HG03196 (cell line): ENCODE measurements around the gene COX14.

Experiments used
- ATAC-seq: cut with Tn5 transposase; IDR thresholded peaks from one replicate; pipeline ENCODE4 v1.9.1; 2021; ENCODE audit not compliant: unreplicated experiment

Gene COX14

DNA sequence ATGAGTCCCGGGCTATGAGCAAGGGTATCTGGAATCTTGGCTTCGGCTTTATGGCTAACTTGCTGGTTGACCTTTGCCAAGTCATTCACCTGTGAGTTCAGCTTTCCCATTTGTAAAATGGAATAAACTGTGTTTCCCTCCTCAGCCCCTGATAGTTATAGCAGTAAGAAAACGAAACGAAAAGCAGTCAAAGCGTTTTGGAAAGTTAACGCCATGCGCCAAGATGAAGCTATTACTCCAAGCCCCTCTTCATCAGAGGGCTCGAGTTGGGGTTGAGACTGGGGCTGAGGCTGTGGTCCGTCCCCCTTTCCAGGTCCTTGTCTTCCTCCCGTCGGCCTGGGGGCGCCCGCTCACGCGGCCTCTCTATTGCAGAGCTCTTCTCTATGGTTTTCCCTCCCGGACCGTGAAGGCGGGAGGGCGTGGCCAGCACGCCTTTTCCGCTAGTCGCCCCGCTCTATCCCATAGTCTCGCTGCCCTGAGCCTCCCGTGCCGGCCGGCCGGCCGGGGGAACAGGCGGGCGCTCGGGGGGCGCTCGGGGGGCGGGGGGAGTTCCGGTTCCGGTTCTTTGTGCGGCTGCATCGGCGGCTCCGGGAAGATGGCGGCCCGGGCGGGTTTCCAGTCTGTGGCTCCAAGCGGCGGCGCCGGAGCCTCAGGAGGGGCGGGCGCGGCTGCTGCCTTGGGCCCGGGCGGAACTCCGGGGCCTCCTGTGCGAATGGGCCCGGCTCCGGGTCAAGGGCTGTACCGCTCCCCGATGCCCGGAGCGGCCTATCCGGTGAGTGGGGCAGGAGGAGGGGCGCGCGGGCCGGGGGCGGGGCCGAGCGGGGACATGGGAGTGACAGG lies 27.0 kb upstream of the COX14 start, which contains the start of gene SMARCD1:
SMARCD1 (plus strand) TSS at position 568 of the 840 bp plus-strand sequence; CDS start at position 596, 28 bp downstream.
- ATAC-seq: peak; percentile 77

DNA sequence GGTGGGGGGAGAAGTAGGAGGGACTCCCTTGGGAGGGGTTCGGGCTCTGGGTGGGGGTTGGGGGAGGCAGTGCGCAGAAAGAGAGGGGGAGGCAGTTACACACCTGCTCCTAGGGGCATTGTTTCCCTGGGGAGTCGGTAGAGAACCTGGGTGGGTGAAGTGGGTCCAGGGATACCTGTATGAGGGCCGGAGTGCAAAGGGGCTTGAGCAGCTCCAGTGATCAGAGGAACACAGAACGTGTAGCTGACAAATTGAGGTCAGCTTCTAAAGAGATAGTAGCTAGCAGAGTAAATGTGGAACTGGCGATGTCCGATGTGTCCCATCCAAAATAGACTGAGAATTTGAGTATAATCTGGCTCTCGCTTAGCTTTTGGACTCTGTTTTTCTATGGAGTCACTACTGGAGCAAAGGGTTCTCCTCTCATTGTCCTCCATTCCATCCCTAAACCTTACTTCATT lies 26.4 kb upstream of the COX14 start:
- peak; percentile 12 for ATAC-seq

DNA sequence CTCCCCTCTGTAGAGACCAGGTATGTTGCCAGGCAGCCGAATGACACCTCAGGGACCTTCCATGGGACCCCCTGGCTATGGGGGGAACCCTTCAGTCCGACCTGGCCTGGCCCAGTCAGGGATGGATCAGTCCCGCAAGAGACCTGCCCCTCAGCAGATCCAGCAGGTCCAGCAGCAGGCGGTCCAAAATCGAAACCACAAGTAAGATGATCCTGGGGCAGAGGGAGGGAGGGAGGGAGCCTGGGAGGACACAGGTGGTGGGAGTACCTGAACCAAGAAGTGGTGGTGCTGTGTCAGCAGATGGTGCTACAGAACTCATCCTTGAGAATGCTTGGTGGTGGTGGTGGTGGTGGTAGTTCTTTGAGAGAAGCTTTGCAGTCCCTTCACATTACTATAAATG lies 25.9 kb upstream of the COX14 start:
- ATAC-seq: no peak

DNA sequence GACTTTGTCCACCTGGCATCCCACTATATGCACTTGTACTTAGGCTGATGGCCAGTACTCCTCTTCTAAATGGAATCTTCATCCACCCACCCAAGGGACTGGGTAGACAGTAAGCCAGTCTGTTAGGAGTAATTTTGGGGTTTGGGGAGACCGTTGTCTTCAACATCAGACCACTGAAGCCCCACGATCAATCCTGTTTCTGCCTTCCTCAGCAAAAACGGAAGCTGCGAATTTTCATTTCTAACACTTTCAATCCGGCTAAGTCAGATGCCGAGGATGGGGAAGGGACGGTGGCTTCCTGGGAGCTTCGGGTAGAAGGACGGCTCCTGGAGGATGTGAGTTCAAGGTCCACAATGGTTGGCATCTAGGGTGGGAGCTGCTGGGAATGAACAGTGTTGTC lies 24.9 kb upstream of the COX14 start:
- no peak for ATAC-seq

DNA sequence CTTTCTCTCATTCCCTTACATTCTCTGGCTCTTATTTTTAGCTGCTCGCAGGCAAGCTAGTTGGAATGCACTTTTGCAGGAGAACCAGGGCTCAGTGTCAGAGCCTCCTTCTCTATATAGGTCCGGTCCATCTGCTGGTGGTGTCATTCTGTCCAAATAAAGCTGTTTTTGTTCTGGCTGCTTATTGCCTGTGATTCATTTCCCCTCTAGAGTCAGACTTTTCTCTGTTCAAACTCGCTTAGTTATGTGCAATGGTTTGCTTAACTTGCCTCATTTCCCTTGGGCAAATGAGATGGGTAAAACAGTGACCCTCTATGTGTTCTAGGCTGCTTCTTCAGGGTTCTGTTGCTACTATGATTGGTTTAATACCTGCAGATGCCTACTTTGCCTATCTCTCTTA lies 24.0 kb upstream of the COX14 start:
- no peak for ATAC-seq

DNA sequence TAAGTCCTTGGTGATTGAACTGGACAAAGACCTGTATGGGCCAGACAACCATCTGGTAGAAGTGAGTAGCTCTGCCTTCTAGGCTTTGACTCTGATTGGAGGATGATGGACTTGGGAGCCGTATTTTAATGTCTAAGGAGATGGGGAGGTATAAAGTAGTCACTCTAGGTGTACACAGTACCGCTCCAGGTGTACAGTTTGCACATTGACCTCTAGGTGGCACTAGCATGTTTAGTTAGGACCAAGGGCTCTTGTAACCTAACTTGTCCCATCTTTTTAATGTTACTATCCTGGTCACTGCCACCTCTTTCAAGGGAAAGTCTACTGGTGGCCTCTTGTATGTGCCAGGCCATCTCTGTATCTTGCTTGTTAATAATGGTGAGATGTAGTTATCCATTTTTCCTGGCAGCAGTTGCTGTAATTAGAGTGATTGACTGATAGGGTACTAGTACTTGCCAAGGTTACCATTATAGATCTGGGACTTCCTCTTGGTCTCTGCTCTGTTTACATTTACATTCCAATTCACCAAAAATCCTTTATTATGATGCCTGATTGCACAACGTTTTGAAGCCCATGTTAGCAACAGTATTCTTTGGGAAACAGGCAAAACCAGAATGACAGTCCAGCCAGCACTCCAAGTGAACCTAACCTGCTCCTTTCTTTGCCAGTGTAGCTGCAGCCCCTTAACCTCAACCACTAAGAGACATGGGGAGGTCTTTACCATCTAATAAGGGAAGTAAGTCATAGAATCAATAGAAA lies 23.3 kb upstream of the COX14 start:
- no peak for ATAC-seq

DNA sequence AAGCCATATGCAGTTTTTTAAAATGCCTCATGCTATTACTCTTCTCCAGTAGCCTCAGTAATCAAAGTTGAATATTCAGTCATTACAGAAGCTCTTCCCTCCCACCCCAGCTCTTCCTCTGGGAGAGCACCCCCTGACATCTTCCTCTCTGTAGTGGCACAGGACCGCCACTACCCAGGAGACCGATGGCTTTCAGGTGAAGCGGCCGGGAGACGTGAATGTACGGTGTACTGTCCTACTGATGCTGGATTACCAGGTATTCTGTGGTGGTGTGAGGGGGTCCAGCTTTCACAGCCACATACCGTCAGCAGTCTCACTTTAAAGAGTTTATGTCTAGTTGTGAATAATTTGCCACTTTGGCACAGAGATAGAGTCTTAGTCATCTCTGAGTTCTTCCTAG lies 22.3 kb upstream of the COX14 start:
- ATAC-seq: no peak

DNA sequence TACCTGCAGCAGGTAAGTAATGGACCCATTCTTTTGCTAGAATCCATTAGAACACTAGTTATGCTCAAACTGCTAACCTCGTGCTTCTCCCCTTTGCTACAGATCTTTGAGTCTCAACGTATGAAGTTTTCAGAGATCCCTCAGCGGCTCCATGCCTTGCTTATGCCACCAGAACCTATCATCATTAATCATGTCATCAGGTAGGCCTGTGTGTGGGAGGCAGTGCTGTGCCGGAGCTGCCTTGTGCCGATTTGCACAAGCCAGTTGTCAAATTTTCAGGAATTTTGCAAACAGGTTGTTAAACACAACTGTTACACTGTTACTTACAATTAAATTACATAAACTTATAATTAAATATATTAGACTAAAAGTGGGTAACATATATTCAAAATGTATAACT lies 21.6 kb upstream of the COX14 start:
- ATAC-seq: no peak

DNA sequence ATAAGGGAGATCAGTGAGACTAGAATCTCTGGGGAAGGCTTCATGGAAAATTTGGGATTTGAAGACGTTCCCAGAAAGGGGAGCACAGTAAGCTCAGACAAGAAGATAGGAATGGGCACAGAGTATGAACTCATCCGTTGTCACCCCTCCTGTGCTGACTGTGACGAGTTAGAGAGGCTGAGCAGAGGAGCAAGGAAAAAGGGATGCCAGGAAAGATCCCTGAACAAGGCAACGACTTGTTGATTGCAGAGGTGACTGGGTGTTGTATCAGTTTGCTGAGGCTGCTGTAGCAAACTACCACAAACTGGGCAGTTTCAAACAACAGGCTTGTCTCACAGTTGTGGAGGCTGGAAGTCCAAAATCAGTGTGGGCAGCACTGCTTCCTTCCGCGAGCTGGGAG lies 14.1 kb upstream of the COX14 start:
- no peak for ATAC-seq

DNA sequence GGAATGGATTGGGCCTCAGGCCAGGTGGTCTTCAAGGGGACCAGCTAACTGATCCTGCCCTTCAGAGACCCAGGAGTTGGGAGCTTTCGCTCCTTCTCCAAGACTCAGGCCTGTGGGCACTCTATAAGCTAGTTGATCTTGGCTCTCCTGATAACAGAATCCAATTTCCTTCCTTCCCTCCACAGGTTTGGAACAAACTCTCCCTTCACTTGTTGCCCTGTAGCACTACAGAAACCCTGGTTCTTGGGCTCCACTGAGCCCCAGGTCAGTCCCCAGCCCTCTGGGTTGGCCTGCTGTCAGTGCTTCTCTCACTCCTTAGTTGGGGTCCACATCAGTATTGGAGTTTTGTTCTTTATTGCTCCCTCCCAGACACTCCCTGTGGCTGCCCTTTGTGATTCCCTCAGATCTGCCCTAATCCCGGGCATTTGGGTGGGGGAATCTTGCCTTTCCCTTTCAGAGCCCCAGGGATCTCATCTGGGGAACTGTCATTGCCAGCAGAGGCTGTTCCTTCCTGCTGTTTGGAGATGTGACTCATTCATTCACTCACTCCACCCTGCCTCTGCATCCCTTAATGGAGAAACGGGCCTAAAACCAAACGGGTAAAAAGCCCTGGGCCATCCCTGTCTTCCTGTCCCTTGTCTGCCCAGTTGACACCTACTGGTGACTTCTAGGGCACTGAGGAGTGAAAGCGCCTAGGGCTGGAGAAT lies 12.6 kb upstream of the COX14 start:
- no peak for ATAC-seq

DNA sequence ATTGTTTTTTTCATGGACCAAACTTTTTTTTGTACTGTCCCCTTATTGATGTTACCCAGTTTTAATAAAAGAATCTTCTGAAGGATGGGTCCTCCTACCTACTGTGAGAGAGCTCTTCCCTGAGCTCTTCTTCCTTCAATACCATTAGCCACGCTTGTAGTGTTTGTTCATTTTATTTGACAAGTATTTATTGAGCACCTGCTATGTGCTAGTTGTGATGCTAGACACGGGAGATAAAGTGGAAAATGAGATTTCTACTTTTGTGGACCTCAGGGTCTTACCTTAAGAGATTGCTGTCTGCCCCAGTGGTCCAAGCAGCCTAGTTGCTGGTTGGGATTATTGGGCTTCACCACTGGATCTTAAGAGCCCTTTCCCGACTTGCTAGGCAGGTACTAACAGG lies 11.5 kb upstream of the COX14 start:
- no peak for ATAC-seq

DNA sequence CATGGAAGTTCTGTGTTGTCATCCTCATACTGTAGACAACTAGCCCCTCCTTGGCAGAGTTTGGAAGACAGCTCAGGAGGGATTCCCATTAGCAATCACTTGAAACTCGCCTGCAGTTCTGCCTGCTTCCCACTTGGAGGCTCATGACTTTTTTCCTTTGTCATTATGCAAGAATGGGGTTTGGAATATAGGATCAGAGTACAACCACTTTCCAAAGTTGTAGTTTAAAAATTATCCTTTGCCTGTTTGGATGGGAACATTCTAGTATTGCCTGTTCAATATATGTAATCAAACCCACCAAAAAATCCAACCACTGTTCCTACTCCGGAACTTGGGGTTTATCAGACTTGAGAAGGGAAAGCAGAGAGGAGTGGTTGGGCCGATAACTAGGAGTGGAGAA lies 10.4 kb upstream of the COX14 start:
- ATAC-seq: no peak

DNA sequence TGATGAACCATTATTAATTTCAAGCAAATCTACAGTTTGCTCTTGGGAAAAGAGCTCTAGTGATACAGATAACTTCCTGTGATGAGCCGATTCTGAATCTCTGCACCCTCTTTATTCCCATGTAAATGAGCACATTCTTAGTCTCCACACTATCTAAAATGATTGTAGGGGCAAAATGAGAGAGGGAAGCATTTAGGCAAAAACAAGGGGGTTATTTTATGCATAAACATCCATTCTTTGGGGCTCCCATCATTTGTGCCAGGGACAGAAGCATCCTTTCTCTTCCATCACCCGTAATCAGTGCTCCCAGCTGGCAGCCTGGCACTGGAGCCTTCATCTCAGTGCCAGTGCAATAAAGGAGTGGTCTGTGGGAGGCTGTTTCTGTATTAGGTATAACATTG lies 9.9 kb upstream of the COX14 start:
- ATAC-seq: no peak

DNA sequence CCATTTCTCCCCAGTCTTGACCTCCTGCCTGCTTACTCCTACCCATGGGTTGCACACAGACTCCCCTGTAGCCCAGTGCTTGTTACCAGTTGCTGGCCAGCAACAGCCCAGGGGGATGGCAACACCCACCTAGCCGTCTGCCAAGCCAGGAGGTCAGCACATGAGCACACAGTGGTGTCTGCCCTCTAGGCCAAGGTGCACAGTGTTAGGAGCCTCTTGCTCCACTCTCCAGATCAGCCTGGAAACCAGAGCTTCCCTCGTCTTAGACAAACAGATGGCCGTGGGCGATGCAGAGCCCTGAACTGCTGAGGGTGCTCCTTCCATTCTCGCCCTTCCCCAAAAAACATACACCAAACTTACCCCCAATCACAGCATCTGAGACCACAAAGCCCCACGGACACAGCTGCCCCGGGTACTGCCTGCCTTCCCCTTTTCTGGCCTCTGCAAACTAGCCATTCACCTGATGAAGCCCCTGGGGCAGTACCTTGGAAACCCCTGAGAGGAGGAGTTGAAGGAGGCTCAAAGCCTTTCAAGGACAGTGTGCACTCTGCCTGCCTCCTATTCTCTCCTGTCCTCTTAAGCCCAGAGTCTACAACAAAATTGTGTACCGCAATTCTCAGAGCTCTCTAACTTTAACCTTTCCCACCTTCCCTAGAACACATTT lies 9.3 kb upstream of the COX14 start:
- no peak for ATAC-seq

DNA sequence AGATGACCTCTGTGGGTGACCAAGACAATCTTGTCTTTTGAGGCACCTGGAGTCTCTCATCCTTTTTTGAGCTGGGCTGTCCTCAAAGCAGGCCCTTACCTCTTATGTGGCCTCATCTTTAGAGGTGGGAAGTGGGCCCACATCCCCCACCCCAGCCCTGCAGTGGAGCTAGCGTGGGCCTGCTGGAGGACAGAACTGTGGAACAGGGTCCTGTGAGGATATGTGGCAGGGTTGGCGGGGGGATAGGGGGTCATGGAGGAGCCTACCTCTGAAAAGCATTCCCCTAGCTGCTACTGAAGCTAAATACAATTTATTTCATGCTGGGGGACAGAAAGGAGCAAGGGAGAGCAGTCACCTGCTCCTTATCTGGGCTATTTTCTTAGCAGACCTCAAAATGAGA lies 8.7 kb upstream of the COX14 start:
- ATAC-seq: no peak

DNA sequence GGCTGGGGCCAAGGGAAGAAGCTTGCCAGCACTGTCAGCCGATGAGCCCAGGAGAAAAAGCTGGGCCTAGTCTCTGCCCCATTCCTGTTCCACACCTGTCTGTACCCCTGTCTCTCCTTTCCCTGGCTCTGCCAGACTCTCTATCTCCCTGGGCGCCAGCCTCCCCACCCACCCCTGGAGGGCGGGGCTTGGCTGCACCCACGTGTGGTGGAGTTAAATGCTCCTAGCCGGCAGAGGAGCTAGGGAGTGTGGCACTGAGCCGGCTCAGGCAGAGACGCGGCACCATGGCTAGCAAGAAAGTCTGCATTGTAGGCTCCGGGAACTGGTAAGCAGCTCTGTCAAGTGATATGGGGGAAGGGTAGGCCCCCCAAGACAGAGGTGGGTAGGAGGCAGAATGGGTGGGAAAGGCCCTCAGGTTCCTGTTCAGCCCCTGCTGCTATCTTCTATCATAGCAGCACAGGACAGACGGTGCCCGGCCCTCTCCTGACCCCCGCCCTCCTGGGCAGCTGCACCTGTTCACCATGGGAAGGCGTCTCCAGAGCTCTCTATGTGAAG lies 8.2 kb upstream of the COX14 start, which contains the start of gene GPD1:
GPD1 (plus strand) TSS at position 242 of the 555 bp plus-strand sequence; CDS start at position 285, 43 bp downstream.
- ATAC-seq: no peak

DNA sequence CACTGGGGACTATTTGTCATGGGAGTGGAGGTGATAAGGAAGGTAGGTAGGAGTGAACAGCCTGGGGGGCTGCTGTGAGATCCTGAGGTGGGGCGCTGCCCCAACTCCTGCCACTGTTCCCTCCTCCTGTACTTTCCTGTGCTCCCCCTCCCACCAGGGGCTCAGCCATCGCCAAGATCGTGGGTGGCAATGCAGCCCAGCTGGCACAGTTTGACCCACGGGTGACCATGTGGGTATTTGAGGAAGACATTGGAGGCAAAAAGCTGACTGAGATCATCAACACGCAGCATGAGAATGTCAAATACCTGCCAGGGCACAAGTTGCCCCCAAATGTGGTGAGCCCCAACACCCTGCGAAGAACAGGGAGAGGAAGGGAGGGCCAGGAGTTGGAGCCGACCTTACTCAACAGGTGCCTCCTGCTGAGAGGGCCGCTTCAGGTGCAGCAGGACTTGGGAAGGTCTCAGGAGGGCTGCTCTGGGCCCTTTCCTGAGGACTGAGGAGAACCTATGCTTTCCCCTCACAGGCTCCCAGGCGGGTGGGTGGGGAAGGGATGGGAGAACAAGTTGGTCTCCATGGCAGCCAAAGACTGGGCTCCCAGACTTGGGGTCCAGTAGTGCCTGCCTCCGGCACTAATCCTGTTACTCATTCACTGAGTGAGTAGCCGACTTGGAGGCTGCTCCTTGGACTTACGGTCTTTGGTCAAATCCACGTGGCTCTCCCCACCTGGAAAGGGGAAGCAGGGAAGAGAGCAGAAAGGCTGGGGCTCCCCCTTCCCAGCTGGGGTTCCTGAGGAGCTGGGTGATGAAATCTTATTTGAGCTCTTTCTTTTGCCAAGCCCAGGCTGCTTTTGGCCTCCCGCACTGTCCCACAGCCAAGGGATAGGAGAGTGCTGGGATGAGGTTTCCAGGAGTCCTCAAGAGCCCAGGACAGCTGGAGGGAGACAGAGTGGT lies 7.3 kb upstream of the COX14 start:
- ATAC-seq: no peak

DNA sequence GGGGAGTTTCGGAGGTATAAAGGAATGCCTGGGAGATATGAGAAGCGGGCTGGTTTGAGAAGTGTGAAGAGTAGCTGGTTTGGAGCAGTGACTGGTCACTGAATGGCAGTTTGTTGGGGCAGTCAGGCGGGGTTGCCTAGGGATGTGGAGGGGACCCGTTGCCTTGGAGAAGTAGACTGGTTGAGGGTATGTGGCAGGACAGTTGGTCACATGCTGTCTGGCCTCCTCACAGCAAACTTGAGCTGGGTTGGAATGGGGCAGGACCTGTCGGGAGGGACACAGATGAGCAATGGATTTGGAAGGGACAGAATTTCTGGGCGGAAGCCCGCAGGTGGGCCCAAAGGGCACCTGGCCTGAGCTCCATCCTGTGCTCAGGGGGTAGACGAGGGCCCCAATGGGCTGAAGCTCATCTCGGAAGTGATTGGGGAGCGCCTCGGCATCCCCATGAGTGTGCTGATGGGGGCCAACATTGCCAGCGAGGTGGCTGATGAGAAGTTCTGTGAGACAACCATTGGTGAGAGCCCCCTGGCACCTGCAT lies 6.1 kb upstream of the COX14 start:
- no peak for ATAC-seq

DNA sequence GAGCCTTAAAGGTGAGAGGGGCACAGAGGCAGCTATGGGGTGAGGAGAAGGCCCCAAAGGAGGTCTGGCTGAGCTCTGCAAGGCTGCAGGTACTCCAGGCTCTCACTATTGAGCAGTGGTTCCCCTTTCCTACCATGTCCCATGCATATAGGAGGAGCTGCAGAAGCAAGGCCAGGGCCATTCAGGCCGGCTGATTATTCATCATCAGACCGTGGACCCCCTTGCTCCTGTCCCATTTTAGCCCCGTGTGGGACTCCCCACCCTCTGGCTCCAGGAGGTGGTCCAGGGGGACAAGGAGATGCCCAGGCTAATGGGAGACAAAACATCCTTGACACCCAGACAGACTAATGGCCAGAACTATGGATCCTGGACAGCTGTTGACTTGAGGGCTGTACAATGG lies 5.1 kb upstream of the COX14 start:
- no peak for ATAC-seq
